Measurements from ENCODE around the gene TNRC6C.

GRCh38 chr17:78088529-78088928 lies 130.0 kb downstream of the TNRC6C start:
- no peak for TF ChIP-seq CTCF (IDR thresholded peaks at IDR 0.05; ENCODE audit: low read depth, low read length)
- no peak for TF ChIP-seq MAX (IDR thresholded peaks at IDR 0.05; ENCODE audit: low read depth, low read length)
- TF ChIP-seq POLR2A (IDR thresholded peaks at IDR 0.05; ENCODE audit: extremely low read depth, insufficient read length) = no peak

All from NB4 (cell line).